ENCODE results near the gene FN1.
"Not testable (repeated sequence)": the region's sequence is repeated elsewhere in the genome, so short reads cannot be mapped to it uniquely, and the experiment has no call there.

- TF ChIP-seq, protein P1, sequence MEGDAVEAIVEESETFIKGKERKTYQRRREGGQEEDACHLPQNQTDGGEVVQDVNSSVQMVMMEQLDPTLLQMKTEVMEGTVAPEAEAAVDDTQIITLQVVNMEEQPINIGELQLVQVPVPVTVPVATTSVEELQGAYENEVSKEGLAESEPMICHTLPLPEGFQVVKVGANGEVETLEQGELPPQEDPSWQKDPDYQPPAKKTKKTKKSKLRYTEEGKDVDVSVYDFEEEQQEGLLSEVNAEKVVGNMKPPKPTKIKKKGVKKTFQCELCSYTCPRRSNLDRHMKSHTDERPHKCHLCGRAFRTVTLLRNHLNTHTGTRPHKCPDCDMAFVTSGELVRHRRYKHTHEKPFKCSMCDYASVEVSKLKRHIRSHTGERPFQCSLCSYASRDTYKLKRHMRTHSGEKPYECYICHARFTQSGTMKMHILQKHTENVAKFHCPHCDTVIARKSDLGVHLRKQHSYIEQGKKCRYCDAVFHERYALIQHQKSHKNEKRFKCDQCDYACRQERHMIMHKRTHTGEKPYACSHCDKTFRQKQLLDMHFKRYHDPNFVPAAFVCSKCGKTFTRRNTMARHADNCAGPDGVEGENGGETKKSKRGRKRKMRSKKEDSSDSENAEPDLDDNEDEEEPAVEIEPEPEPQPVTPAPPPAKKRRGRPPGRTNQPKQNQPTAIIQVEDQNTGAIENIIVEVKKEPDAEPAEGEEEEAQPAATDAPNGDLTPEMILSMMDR (IDR thresholded peaks at IDR 0.05): not testable (repeated sequence)
- not testable (repeated sequence) for TF ChIP-seq EZH2 (IDR thresholded peaks at IDR 0.05; ENCODE audit: borderline replicate concordance, insufficient read depth, low read depth, low read length, poor library complexity, severe bottlenecking)
Observed at GRCh38 chr2:215360059-215360458, 75.8 kb downstream of the FN1 start.
